Globus pallidus (tissue), 1 donor: ENCODE results near the gene TRABD2B.

Source experiments
- DNase-seq: peaks from one replicate; pipeline ENCODE4 v3.0.0-alpha.2; 2015; ENCODE audit warnings: low spot score

TRABD2B gene

DNA sequence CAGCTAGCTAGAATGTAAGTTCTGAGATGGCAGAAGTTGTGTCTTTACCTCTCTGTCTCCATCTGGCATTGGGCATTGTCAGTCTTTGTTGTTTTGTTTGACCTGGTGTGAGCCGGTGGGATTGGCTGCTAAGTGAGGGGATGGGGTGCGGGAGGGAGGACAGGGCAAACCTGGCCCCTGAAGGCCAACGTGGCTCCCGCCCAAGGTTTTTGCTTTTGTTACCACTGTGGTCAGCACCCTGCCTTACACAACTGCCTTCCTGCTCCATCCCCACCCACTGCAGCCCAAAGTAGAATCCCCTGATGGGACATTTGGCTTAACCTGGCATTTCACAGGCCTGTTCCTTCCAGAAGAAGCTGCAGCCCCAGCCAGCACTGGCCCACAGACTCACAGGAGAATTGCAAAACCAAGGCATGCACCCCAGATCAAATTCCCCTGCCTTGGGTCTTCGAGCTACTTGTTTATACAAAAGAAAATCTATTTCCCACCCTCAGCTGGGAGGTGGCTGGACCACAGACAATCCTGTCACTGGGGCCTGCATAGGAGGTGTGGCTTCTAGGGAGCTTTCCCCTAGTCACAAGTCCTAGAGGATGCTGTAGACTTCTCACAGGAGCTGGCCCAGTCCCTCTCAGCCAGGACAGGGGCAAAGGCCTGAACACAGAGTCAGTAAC is 147.5 kb downstream of the TRABD2B start:
- DNase-seq: no peak

DNA sequence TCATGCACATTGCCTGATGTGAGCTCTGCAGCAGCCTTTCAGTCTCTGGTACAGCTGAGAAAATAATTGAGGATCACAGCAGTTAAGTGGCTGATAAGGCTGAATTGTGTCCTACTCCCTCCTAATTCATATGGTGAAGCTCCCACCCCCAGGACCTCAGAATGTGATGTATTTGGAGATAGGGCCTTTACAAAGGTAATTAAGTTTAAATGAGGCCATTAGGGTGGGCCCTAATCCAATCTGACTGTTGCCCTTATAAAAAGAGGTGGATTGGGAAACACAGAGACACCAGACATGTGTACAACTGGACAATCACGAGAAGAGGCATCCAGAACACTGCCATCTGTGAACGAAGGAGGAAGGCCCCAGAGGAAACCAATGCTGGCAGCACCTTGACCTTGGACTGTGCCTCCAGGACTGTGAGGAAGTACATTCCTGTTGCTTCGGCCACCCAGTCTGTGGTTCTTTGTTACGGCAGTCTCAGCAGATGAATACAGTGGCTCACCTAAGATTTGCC is 148.1 kb downstream of the TRABD2B start:
- no peak for DNase-seq

DNA sequence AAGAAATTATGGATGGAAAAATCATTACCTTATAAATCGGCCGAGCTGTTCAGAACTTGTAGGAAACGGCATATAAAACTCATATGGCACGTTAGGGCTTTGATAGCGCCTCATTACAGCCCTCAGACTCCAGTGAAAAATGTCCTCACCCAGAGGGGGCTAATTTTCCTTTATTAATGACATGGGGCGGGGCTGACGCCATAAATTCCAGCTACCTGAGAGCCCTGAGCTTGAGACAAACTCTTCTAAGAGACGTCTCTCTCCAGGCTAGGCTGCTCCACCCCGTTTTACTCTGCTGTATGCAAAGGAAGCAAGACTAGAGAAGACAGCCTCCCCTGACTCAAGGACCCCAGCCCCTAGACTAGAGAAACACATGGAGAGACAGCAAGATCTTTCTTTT is 149.4 kb downstream of the TRABD2B start:
- DNase-seq: no peak

DNA sequence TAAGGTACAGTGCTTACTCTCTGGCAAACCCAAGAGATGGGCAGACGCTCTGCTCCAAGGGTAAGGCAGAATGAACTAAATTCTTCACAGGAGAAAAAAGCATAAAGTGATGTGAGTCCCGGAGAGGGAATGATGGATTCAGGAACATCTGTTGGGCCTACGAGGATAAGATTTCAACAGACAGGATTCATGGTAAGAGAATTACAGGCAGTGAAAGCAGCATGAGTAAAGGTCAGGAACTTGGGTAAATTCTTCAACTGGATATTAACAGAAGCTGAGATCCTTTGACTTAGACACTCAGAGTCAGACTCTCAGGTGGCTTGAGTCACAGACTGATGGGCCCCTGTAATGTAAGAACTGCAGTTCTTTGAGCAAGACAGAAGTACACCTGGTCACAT is 152.6 kb downstream of the TRABD2B start:
- no peak for DNase-seq

DNA sequence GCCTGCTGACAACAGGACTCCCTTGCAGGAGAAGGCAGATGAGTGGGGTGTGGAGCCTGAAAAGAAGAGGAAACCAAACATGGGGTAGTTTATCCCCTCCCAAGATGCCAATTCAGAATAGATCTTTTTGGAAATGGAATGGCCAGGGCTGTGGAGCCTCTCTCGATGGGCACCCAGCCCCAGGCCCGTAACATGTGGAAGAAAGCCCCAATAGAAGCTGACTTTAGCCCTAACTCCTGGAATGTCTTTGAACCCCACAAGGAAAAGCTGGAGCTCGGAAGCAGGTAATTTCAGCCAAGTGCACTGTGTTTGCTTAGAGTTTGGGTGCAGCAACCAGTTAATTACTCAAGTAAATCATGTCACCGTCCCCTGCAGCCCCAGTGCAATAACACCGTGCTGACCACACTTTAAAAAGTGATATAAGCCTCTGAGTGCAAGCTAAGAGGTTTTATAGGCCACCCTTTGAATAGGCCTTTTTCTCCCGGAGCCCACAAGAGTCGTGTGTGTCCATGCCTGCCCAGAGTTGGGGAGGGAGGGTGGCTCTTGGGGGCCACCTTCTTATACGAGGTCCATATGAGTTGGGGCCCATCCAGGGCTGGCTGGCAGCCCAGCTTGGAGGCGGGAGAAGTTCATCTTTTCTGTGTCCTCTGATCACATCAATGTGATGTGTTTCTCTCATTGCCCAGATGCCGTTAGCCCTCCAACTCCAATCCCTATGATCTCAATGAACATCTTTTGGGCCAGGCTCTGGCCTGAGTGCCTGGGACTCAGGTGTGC is 153.2 kb downstream of the TRABD2B start:
- DNase-seq: no peak

DNA sequence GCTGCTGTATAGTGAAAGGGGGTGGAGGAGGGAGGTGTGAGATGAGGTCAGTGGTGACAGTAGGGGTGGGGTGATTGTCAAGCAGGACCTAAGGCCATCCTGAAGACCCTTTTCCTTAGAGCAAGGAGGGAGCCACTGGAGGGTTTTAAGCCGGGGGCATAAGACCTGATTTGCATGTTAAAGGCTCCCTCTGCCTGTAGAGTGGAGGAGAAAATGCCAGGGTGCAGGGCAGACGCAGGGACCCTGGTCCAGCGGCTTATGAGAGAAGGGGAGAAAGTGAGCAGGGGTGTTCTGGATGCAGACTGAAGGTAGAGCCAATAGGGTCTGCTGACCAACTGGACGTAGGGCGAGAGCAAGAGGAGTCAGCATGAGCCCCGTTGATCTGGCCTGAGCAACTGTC is 154.1 kb downstream of the TRABD2B start:
- no peak for DNase-seq

DNA sequence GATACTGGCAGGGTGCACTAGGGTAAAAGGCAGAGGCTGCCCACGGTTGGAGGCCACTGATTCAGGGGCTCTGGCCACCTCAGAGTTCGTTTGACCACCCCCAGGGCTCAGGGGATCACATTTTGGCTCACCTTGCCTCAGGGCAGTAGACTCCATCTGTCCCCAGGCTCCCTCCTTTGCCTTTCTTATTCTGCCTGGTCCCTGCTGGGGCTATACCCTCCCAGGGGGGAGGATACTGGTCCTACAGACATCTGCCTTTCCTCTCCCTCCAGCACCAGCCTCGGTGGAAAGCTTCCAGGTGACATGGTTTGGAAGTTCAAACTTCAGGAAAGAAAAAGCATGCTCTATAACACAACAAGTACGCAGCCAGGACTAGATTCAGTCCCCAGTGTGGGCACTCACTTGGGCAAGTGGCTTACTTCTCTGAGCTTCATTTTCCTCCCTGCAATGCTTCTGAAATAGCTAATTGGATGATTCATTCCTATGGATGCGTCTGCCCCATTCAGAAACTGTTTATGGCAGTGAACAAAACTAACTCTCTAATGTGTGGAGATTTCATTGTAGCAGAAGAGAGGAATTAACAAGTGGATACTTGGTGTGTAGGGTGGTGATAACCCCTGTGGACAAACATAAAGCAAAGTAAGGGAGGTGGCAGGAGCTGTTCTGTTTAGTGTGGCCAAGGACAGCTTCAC is 154.8 kb downstream of the TRABD2B start:
- DNase-seq: no peak

DNA sequence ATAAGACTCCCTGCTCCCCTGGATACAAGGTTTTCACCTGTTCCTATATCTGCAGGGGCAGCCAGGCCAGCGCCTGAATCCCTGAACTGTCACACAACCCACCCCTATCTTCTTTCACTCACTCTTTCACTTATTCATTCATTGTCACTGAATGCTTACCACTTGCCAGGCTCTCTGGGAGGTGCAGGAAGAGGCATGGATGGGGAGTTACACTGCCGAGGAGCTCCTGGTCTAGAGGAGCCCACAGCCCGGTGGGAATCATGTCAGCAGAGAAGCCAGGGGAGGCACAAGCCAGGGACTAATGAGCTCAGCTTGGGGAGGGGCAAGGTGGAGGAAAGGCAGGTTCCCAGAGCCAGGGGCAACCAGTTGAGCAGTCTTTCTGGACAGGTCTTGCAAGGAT is 155.8 kb downstream of the TRABD2B start:
- DNase-seq: no peak

DNA sequence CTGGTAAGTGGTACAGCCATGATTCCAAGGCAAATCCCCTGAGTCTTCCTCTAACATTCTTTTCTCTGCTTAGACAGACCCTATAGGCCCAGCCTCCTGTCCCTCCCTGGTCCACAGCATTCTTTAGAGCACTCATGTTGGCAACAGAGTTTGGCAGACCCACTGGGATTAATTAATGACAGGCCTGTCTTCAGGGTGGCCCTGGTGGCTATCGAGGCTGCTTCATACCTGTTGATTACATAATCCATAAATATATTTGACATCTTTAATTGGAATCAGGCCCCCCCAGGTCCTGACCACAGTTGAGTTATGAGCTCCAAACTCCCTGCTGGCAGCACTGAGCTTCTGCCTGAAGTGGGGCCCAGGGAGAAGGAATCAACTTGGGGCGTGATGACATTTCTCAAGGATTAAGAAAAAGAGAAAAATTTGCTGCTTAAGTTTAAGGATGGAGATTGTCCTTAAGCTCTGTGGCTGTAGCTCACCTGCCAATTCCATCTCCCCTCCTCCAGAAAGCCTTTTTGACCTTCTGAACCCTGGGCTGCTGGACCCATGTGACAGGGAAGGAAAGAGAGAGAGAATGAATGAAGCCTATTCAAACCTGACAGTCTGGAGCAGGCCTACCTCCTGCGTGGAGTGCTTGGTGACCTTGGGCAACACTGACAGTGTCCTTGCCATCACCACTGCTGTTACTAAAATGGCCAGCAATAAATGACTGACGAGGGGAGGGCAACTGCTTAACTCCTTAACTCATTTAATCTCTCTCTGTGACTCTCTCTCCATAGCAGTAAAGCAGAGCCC is 156.6 kb downstream of the TRABD2B start:
- no peak for DNase-seq

DNA sequence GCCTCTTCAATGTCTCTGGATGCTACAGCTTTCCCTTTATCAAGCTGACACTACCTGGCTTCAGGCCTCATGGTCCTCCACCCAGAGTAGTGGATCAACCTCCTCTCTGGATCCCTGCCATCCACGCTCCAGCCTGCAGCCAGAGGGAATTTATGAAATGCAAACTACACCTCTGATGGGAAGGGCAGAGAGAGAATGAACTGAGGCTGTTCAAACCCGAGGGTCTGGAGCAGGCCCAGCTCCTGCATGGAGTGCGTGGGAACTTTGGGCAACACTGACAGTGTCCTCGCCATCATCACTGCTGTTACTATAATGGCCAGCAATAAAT is 157.8 kb downstream of the TRABD2B start:
- no peak for DNase-seq

DNA sequence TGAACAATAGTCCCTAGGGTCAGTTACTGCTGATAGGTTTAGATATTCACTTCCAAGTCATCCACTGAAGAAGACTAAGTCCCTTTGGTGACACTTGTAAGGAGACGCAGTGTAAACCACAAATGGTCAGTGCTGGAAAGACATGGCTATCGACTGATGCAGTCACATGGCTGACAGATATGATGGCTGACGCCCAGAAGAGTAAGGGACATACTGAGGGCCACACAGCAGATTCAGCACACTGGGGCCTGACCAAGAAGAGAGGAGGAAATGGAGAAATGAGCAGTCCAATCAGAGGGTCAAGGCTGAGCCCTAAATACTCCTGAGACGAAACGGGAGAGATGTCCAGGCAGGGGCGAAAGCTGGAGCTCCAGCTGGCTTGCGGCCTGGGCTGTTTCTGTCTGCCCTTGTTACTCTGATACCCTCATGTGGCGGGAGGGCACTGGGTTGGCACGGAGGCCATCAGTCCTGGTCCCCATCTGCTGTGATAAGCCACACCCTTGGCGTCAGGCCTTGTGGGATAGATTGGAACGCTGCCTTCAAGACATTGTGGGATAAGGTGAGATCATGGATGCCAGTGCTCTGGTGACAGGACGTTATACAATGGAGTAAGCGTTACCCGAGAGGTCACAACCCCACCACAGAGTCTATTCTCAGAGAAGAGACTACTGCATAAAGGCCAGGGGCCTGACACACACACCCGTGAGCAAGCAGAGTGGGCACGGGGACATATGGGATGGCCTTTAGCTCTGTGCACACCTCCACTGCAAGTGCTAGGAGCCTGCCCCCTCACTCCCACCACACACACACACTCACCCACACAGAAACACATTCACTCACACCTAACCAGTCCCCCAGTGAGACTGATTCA is 158.4 kb downstream of the TRABD2B start:
- DNase-seq: no peak

DNA sequence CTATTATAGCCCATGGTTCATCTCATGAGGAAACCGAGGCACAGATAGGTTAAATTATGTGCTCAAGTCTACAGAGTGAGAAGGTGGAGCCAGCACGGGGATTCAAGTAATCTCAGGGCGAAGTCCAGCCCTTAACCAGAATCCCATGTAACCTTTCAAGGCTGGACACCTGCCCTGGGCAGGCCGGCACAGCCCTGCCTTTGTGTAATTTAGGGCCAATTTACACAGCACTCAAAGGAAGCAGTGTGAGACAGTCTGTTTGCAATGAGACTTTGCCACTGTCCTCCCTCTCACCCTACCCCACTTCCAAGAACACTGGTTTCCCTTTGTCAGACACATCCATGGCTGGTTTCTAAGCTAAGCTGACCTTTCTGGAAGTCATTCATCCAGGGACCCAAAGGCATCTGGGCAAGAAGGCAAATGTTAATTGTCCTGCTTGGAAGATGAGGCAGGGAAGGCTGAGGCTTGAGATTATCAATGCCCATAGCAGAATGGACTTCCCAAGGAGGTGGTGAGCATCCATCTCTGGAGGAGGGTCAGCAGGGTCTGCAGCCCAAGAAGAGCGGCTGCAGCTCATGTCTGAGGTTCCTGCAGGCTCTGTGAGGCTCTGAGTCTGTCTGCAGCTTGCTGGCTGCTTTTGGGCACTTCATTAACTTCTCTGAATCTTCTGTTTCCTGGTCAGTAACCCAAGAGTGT is 159.2 kb downstream of the TRABD2B start:
- DNase-seq: no peak

DNA sequence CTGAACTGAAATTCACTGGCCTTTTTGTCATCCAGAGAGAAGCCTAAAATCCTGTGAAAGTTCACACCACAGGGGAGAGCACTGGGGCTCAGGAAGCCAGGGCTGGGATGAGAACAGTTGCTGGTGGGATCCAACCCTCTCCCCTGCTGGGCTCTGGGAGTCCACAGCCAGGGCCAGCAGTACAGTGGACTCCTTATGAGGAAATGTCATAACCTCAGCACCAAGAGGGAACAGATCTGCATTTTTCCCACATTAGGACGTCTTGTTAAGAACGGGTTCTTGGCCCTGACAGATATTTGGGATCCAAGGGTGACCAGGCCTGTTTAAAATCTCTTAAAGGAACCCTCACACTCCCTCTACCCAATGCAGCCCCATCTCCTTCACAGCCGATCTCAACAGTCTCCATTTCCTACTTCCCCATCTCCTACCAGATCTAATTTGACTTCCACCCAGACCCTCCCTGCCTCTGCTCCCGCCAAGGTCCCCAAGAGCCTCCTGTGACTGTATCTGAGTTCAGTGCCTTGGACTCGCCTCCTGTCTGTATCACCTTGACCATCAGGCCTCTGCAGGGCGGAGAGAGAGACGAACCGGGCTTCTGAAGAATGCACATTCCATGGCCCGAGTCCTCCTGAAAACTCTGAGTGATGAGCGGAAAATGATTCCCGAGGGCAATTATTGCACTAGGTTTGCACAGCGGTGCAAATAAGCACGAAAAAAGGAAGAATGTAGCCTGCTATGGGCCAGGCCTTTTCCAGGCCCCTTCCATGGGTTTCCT is 159.9 kb downstream of the TRABD2B start:
- DNase-seq: no peak

DNA sequence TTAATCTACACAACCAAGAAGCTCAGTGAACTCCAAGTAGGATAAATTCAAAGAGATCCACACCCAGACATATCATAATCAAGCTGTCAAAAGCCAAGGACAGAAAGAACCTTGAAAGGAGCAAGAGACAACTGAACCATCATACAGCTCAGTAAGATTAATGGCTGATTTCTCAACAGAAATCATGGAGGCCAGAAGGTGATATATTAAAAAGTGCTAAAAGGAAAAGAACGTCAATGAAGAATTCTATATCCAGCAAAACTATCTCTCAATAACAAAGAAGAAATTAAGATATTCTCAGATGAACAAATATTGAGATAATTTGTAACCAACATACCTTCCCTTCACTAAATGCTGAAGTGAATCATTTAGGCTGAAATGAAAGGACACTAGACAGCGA is 161.8 kb downstream of the TRABD2B start:
- DNase-seq: no peak

DNA sequence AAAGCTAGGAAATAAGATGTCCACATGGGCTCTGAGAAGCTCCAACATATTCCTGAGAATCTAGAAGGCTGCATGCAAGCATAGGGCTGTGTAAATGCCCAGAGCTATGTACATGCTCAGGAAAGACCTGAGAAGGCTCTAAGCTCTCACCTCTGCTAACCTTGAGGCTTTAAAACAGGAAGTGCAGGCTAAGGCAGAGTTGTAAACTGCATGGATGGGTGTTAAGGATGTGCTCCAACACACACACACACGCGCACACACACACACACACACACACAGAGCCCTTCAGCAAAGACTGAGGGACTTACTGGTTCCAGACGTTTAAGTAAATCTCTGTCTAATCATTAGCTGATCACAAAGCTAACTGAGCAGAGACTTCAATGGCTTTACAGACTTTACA is 162.9 kb downstream of the TRABD2B start:
- no peak for DNase-seq

DNA sequence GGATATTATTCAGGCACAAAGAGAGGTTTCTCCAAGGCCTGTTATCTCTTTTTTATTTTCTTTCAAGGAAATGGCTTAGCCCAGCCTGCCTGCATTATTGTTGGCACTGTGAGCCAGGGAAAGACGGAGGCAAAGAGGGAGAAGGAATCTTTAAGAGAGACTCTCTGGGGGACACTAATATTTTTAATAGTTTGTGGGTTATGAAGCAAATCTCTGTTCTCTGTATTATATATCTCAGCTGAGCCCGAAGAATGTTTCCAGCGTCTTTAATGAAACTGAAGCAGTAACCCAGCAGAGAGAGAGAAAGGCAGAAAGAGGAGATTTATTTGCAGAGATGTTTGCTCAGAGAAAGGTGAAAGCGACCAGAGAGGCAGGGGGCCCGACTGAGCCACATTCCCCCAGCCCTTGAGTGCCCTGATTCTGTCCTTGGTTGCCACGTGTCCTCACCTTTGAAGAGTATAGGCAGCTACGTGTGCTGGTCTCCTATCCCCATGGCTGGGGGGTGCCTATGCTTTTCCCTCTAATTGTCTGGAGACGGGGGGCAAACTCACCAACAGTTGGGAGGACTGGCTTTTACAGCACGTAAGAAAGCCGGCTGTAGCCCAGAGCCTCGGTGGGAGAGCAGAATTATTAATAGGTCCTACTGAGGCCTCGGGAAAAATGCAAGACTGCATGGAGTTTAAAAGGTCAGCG is 166.4 kb downstream of the TRABD2B start:
- no peak for DNase-seq

DNA sequence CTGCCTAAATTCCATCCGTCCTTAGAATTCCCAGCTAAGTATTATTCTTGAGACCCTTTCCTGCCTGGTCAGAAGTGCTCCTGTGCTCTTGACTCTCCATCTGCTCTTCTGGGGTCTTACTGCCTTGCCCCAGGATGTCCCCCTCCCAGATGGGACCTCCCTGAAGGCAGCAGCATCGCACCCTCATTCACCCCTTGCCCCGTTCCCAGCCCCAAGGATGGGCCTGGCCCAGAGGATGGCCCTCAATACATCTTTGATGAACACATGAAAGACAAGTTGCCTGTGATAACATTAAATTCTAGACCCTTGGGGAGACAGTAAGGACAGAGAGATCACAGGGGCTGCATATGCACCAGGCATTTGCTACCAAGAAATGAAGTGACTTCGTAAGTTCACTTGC is 167.2 kb downstream of the TRABD2B start:
- no peak for DNase-seq

DNA sequence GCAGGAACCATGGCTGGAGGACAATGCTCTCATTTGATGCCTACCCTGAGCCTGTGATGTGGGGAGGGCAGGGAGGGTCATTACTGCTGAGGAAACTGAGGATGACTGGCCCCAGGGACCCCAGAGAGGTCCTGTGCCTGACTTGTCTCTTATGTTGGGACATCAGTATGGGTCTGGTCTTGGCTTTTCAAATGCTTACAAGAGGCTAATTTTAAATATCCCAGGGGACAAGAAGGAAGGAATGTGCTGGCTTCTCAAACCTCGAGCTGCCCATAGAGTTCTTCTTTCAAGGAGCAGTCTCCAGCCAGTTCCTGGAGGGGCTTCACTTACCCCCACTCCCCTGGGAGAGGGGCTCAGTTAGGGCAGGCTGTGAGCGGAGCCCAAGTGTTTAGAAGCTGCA is 168.2 kb downstream of the TRABD2B start:
- DNase-seq: no peak

DNA sequence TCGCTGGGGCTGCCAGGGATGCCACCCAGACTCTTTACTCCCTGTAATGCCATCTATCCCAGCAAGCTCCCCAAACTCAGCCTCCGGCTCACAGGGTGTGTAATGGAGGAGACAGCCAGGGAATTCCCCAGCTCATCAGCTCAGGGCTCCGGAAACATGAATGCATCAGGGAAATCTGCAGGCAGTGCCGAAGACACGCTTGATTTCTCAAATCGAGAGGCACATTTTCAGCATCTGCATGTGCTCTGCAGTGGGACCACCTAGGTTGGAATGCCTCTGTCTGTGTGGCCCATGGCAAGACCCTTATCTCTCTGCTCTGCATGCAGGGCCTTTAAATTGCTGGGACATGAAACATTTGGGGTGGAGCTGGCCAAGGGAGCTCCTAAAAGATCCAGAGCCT is 170.1 kb downstream of the TRABD2B start:
- no peak for DNase-seq
